Large intestine (tissue), 3 donors: Measurements from ENCODE around the gene CRB2. TPM values are rescaled to one million over a fixed set of nuclear protein-coding genes. Genes with fewer than 3 reads are reported as not detected.

ENCODE experiments used
- DNase-seq, 2 donors: peaks; one replicate each; pipeline versions ENCODE4 v3.0.0 to v3.0.0-alpha.2; 2013
- H3K27ac ChIP-seq: one replicate; pipeline ENCODE4 v1.5.1; 2013; ENCODE audit warnings: low read length
- H3K27me3 ChIP-seq: 2 replicates; pipeline ENCODE4 v1.6.1; 2013; ENCODE audit warnings: low read length; ENCODE audit not compliant: control insufficient read depth, insufficient read depth
- H3K36me3 ChIP-seq: 2 replicates; pipeline ENCODE4 v1.6.1; 2013; ENCODE audit warnings: low read length; ENCODE audit not compliant: control insufficient read depth, insufficient read depth
- H3K4me1 ChIP-seq: one replicate; pipeline ENCODE4 v1.6.1; 2013; ENCODE audit warnings: low read length; ENCODE audit not compliant: control insufficient read depth, insufficient read depth
- H3K4me3 ChIP-seq: one replicate; pipeline ENCODE4 v1.5.1; 2013; ENCODE audit warnings: low read length
- H3K9me3 ChIP-seq: one replicate; pipeline ENCODE4 v1.6.1; 2013; ENCODE audit warnings: mild to moderate bottlenecking, low read depth, low read length, moderate library complexity; ENCODE audit not compliant: control insufficient read depth
- WGBS: methylation state at CpG from one replicate; pipeline ENCODE4 v1.1.5; 2013; ENCODE audit warnings: low lambda C conversion rate; ENCODE audit not compliant: insufficient coverage; 5-methylcytosine and 5-hydroxymethylcytosine counted together
- polyA plus RNA-seq: library from polyadenylated mRNA; unstranded; fragments of 120-200 nt; gene quantifications from one replicate; pipeline ENCODE4 v1.2.1, GENCODE V29; 2013

Gene CRB2
- polyA plus RNA-seq, 1 donor = 2.3 TPM

DNA sequence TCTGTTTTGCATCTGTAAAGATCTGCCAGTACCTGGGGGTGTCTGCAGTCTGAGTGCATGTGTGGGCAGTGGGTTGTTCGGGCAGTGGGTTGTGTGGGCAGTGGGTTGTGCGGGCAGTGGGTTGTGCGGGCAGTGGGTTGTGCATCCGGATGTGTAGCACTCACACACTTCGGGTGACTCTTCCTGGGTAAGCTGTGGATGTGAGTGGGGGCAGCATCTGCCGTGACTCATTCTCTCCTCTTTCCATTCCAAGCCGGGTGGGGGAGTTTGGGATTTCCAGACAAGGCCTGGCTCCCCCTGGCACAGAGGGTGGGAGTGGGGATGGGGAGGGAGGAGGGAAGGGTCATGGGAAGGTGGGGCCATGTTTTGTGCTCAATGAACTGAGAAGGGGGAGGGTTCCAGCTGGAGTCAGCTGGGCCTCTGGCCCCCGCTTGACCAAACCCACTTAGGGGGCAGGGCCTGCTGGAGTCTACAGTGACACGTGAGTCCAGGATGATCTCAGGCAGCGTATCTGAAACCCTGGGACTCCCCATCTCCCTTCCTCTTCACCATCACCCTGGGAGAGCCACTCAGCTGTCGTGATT lies 8.3 kb downstream of the CRB2 start:
- Histone ChIP-seq H3K36me3 (no peaks in the 10 kb centered on the region), H3K9me3 (no peaks in the 10 kb centered on the region), H3K4me3 (no peak overlapping the region), H3K4me1 (peaks cover 16% of the 10 kb centered on the region), H3K27me3 (no peaks in the 10 kb centered on the region), H3K27ac (no peak overlapping the region)
- DNase-seq = no peak
- WGBS = no CpG with 5 or more reads among the region's 11 CpGs

DNA sequence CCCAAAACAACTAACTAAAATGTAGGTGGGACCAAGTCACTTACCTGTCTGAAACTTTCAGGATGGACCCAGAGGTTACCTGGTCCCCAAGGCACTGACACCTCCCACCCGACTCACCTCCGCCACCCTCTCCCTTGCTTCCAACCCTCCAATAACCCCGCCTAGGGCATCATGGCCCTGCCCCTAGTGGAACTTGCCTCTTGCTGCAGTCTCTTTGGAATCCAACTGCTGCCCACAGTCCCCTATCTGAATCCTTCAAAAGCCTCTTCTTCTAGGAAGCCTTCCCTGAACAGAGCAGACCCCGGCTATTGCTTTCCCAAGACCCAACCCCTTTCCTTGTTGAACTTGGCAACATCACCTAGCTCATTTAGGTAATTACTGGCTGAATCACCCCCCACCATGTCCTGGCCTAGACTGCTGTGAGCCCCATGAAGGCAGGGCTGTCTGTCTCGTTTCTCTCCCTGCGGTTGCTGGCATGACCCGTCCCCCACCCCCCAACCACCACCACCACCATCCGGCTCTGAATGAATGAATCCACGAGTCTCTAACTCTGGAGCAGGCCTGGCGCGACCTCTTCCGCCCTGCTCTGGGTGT lies 9.4 kb downstream of the CRB2 start:
- Histone ChIP-seq H3K9me3 (no peaks in the 10 kb centered on the region), H3K4me3 (no peak overlapping the region), H3K36me3 (no peaks in the 10 kb centered on the region), H3K4me1 (peaks cover 5% of the 10 kb centered on the region), H3K27me3 (peaks cover 7% of the 10 kb centered on the region), H3K27ac (no peak overlapping the region)
- WGBS = no CpG with 5 or more reads among the region's 12 CpGs
- DNase-seq = no peak

- no peaks in the 10 kb centered on the region for H3K36me3 ChIP-seq
- H3K4me3 ChIP-seq = no peak overlapping the region
- DNase-seq = no peak
- no peak overlapping the region for H3K27ac ChIP-seq
- H3K4me1 ChIP-seq = no peaks in the 10 kb centered on the region
- WGBS = no CpG with 5 or more reads among the region's 67 CpGs
- H3K9me3 ChIP-seq = no peaks in the 10 kb centered on the region
- peaks cover 14% of the 10 kb centered on the region for H3K27me3 ChIP-seq
Observed at GRCh38 chr9:123365881-123366528, 10.0 kb downstream of the CRB2 start.

DNA sequence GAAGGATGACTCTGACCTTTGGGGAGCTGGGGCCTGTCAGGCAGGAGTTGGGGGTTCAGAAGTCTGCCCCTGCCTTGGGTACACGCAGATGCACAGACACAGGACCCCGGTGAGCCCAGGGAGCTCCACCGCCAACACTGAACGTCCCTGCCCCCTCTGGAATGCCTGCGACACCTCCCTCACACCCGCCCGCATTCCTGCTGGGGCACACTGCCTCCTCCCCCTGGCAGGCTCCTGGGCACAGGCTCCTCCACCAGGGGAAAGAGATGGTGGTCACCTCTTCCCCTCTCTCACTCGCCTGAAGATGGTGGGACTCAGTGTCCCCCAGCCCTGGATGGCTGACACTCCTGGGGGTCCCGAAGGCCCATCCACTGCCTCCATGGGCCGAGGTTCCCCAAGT lies 12.0 kb downstream of the CRB2 start:
- Histone ChIP-seq H3K9me3 (peaks cover 3% of the 10 kb centered on the region), H3K27me3 (peaks cover 34% of the 10 kb centered on the region), H3K4me3 (no peak overlapping the region), H3K36me3 (no peaks in the 10 kb centered on the region), H3K4me1 (peaks cover 3% of the 10 kb centered on the region), H3K27ac (no peak overlapping the region)
- DNase-seq = no peak
- no CpG with 5 or more reads among the region's 10 CpGs for WGBS

DNA sequence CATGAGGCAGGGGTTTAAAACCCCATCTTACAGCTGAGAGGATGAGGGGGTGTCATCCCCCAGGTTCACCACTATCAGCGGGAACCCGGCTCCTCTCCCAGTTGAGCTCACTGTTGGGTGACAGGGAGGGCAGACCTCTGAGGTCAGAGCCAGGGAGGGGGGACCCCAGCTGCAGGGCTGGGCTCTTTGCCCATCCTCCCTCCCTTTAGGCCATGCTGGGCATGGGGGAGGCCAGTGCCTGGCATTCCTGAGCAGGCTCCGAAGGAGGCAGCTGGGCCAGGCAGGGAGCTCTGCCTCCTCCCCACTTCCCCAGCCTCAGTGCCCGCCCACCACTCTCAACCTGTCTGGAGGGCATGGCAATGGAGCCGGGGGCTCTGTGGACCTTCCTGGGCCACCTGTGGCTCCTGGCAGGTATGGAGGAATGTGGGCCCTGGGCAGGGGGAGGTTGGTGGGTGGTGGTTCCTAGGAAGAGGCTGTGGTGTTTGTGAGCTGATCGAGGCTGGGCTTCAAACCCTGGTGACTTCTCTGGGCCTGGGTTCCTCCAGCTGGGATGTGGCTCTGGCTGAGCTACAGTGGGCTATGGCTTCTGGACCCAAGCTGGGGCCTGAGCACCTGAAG lies 12.6 kb downstream of the CRB2 start:
- Histone ChIP-seq H3K4me3 (no peak overlapping the region), H3K27ac (no peak overlapping the region), H3K27me3 (peaks cover 36% of the 10 kb centered on the region), H3K36me3 (no peaks in the 10 kb centered on the region), H3K9me3 (peaks cover 3% of the 10 kb centered on the region), H3K4me1 (peaks cover 3% of the 10 kb centered on the region)
- DNase-seq = no peak
- no CpG with 5 or more reads among the region's 6 CpGs for WGBS

- Histone ChIP-seq H3K27me3 (peaks cover 42% of the 10 kb centered on the region), H3K4me1 (peaks cover 8% of the 10 kb centered on the region), H3K9me3 (peaks cover 3% of the 10 kb centered on the region), H3K36me3 (no peaks in the 10 kb centered on the region), H3K27ac (no peak overlapping the region), H3K4me3 (no peak overlapping the region)
- no peak for DNase-seq
- 100% methylated on average over 1 of the region's 3 CpGs for WGBS
Observed at GRCh38 chr9:123369296-123369695, 13.3 kb downstream of the CRB2 start.

GRCh38 chr9:123370108-123370507 lies 14.1 kb downstream of the CRB2 start:
- peaks cover 16% of the 10 kb centered on the region for H3K4me1 ChIP-seq
- H3K27me3 ChIP-seq = peaks cover 49% of the 10 kb centered on the region
- H3K9me3 ChIP-seq = peaks cover 3% of the 10 kb centered on the region
- WGBS = no CpG with 5 or more reads among the region's 13 CpGs
- no peak overlapping the region for H3K27ac ChIP-seq
- H3K36me3 ChIP-seq = no peaks in the 10 kb centered on the region
- DNase-seq = no peak
- no peak overlapping the region for H3K4me3 ChIP-seq

- Histone ChIP-seq H3K9me3 (peaks cover 3% of the 10 kb centered on the region), H3K27ac (no peak overlapping the region), H3K4me1 (peaks cover 22% of the 10 kb centered on the region), H3K4me3 (no peak overlapping the region), H3K36me3 (no peaks in the 10 kb centered on the region), H3K27me3 (peaks cover 49% of the 10 kb centered on the region)
- no peak for DNase-seq
- WGBS = no CpG with 5 or more reads among the region's 29 CpGs
Observed at GRCh38 chr9:123370526-123371227, 14.7 kb downstream of the CRB2 start.

DNA sequence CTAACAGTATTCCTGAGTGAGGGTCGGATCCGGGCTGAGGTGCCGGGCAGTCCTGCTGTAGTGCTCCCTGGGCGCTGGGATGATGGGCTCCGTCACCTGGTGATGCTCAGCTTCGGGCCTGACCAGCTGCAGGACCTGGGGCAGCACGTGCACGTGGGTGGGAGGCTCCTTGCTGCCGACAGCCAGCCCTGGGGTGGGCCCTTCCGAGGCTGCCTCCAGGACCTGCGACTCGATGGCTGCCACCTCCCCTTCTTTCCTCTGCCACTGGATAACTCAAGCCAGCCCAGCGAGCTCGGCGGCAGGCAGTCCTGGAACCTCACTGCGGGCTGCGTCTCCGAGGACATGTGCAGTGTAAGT lies 15.2 kb downstream of the CRB2 start:
- Histone ChIP-seq H3K36me3 (no peaks in the 10 kb centered on the region), H3K27me3 (peaks cover 49% of the 10 kb centered on the region), H3K27ac (no peak overlapping the region), H3K4me3 (no peak overlapping the region), H3K9me3 (peaks cover 3% of the 10 kb centered on the region), H3K4me1 (peaks cover 26% of the 10 kb centered on the region)
- no CpG with 5 or more reads among the region's 18 CpGs for WGBS
- DNase-seq = no peak

DNA sequence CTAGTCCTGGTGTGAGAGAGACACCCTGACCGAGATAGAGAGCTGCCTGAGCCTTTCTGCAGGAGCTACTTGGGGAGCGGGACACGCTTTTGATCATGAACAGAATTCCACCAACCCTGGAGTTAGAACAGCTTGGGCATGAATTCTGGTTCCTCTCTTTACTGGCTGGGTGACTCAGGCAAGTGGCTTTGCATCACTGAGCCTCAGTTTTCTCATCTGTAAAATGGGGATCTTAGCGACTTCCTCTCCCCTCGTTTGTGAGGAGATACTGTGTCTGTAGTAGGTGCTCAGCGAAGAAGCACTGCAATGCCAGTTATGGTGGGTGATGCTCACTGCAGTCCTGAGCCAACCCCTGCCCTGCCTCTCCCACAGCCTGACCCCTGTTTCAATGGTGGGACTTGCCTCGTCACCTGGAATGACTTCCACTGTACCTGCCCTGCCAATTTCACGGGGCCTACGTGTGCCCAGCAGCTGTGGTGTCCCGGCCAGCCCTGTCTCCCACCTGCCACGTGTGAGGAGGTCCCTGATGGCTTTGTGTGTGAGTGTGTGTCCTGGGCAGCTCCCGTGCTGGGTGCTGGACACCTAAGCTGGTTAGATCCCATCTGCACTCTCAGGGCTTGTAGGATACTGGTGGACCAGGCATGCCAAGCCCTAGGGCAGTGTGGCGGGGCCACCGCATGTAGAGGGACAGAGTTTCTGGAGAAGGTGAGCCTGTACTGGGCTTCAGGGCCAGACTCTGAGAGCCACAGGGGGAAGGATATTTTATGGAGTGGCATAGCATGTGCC lies 16.0 kb downstream of the CRB2 start:
- DNase-seq = no peak
- Histone ChIP-seq H3K27me3 (peaks cover 49% of the 10 kb centered on the region), H3K36me3 (no peaks in the 10 kb centered on the region), H3K9me3 (peaks cover 3% of the 10 kb centered on the region), H3K27ac (no peak overlapping the region), H3K4me1 (peaks cover 34% of the 10 kb centered on the region), H3K4me3 (no peak overlapping the region)
- WGBS = no CpG with 5 or more reads among the region's 14 CpGs
